CD14-positive monocyte (primary cell): ENCODE results near the gene MDP1. TPM values are rescaled to one million over a fixed set of nuclear protein-coding genes. Genes with fewer than 3 reads are reported as not detected.

Source experiments
- DNase-seq, 3 donors: peaks; one replicate each; pipeline ENCODE4 v3.0.0-alpha.2; 2011 to 2022
- H2AFZ ChIP-seq: 2 replicates; pipeline ENCODE4 v1.6.0; 2012; ENCODE audit warnings: mild to moderate bottlenecking, low read depth, low read length, inconsistent platforms; ENCODE audit not compliant: insufficient read depth, poor library complexity, severe bottlenecking
- H3K27ac ChIP-seq, 2 donors: 1 replicate in 1 of 2; 2 replicates in 1 of 2; pipeline ENCODE4 v1.5.1; 2012 to 2013; ENCODE audit warnings: low read length in 2 of 2, control low read depth in 1 of 2, inconsistent platforms in 1 of 2, low read depth in 1 of 2, mild to moderate bottlenecking in 1 of 2
- H3K27me3 ChIP-seq, 2 donors: one replicate each; pipeline versions ENCODE4 v1.6.0 to v1.6.1; 2011 to 2013; ENCODE audit warnings: low read length in 2 of 2; ENCODE audit not compliant: control insufficient read depth in 2 of 2, insufficient read depth in 2 of 2
- H3K36me3 ChIP-seq, 2 donors: replicated peaks in 1 of 2; 1 replicate in 1 of 2; 2 replicates in 1 of 2; pipeline versions ENCODE4 v1.5.1 to v1.6.1; 2012 to 2013; ENCODE audit warnings: low read length in 2 of 2, control low read depth in 1 of 2, inconsistent platforms in 1 of 2, mild to moderate bottlenecking in 1 of 2; ENCODE audit not compliant: insufficient read depth in 2 of 2, control insufficient read depth in 1 of 2
- H3K4me1 ChIP-seq, 2 donors: 1 replicate in 1 of 2; 2 replicates in 1 of 2; pipeline versions ENCODE4 v1.5.1 to v1.6.1; 2012 to 2013; ENCODE audit warnings: low read length in 2 of 2, control low read depth in 1 of 2, inconsistent platforms in 1 of 2, mild to moderate bottlenecking in 1 of 2, moderate library complexity in 1 of 2; ENCODE audit not compliant: insufficient read depth in 2 of 2, control insufficient read depth in 1 of 2
- H3K4me2 ChIP-seq: replicated peaks from 2 replicates; pipeline ENCODE3; 2012; ENCODE audit warnings: low read length, moderate library complexity, mild to moderate bottlenecking; ENCODE audit not compliant: poor library complexity, severe bottlenecking; ENCODE audit errors: extremely low read depth
- H3K4me3 ChIP-seq, 3 experiments: fragments of 200-600 bp in 1 of 3; sonication (generic) in 1 of 3; replicated peaks in 1 of 3; 1 replicate in 2 of 3; 2 replicates in 1 of 3; pipeline ENCODE4 v1.5.1; 2011 to 2013; ENCODE audit warnings: low read length in 3 of 3, mild to moderate bottlenecking in 3 of 3, control low read depth in 2 of 3, low read depth in 2 of 3, inconsistent platforms in 1 of 3, moderate library complexity in 1 of 3
- H3K79me2 ChIP-seq: 2 replicates; pipeline ENCODE4 v1.6.0; 2012; ENCODE audit warnings: mild to moderate bottlenecking, control low read depth, inconsistent platforms, low read length, moderate library complexity; ENCODE audit not compliant: insufficient read depth
- H3K9ac ChIP-seq: 2 replicates; pipeline ENCODE4 v1.6.0; 2017; ENCODE audit warnings: low read length, mild to moderate bottlenecking; ENCODE audit not compliant: insufficient read depth, poor library complexity, severe bottlenecking
- H3K9me3 ChIP-seq, 2 donors: replicated peaks in 1 of 2; 1 replicate in 1 of 2; 2 replicates in 1 of 2; pipeline versions ENCODE4 v1.5.1 to v1.6.1; 2012 to 2013; ENCODE audit warnings: low read length in 2 of 2, control low read depth in 1 of 2; ENCODE audit not compliant: control insufficient read depth in 1 of 2, insufficient read depth in 1 of 2
- H4K20me1 ChIP-seq: 2 replicates; pipeline ENCODE4 v1.6.0; 2012; ENCODE audit warnings: mild to moderate bottlenecking, low read length, control low read depth, moderate library complexity; ENCODE audit not compliant: insufficient read depth
- H3K27ac Mint-ChIP-seq, 7 donors: one replicate each; pipeline ENCODE4 v1.8.0; 2020; ENCODE audit warnings: mild to moderate bottlenecking in 7 of 7, mixed read lengths in 7 of 7, moderate library complexity in 6 of 7, inconsistent platforms in 2 of 7
- H3K27me3 Mint-ChIP-seq, 3 donors: one replicate each; pipeline ENCODE4 v1.8.0; 2021 to 2022; ENCODE audit warnings: low read depth in 3 of 3, mild to moderate bottlenecking in 3 of 3, mixed read lengths in 3 of 3, moderate library complexity in 3 of 3, inconsistent platforms in 1 of 3
- H3K36me3 Mint-ChIP-seq, 2 donors: one replicate each; pipeline ENCODE4 v1.8.0; 2020; ENCODE audit warnings: mixed read lengths in 2 of 2, inconsistent platforms in 1 of 2, mild to moderate bottlenecking in 1 of 2
- H3K4me1 Mint-ChIP-seq: one replicate; pipeline ENCODE4 v1.8.0; 2020; ENCODE audit warnings: mild to moderate bottlenecking, mixed read lengths
- H3K4me3 Mint-ChIP-seq, 2 donors: one replicate each; pipeline ENCODE4 v1.8.0; 2020; ENCODE audit warnings: mild to moderate bottlenecking in 2 of 2, mixed read lengths in 2 of 2, moderate library complexity in 1 of 2
- H3K9me3 Mint-ChIP-seq, 7 donors: one replicate each; pipeline ENCODE4 v1.8.0; 2020 to 2022; ENCODE audit warnings: mixed read lengths in 7 of 7, mild to moderate bottlenecking in 6 of 7, moderate library complexity in 6 of 7, inconsistent platforms in 2 of 7
- WGBS: methylation state at CpG from one replicate; pipeline ENCODE4 v1.1.5; 2013; ENCODE audit warnings: missing lambda C conversion rate; ENCODE audit not compliant: insufficient coverage; 5-methylcytosine and 5-hydroxymethylcytosine counted together
- intact Hi-C, 2 donors: fragments of 100-400 bp; cut with micrococcal nuclease; formaldehyde crosslinking; loops; one replicate each; pipeline versions ENCODE4 v1.15.0 to v1.15.1; 2023
- polyA plus RNA-seq, 3 donors: library from polyadenylated mRNA; depleted of rRNA in 1 of 3; unstranded in 2 of 3; stranded (reverse) in 1 of 3; fragments of 300-500 nt in 2 of 3; fragments of >200 nt in 1 of 3; fragmentation: Illumina TruSeq in 2 of 3; gene quantifications; 1 replicate in 2 of 3; 2 replicates in 1 of 3; pipeline ENCODE4 v1.2.3, GENCODE V29; 2012 to 2021
- TF ChIP-seq, protein P1 (sequence below): fragments of 200-600 bp; IDR thresholded peaks from one replicate; pipeline ENCODE4 v1.8.0; 2022; ENCODE audit warnings: antibody characterized with exemption, mild to moderate bottlenecking

MDP1 gene
- polyA plus RNA-seq, 3 donors: 17.5 to 49.6 (median 37.5) TPM

DNA sequence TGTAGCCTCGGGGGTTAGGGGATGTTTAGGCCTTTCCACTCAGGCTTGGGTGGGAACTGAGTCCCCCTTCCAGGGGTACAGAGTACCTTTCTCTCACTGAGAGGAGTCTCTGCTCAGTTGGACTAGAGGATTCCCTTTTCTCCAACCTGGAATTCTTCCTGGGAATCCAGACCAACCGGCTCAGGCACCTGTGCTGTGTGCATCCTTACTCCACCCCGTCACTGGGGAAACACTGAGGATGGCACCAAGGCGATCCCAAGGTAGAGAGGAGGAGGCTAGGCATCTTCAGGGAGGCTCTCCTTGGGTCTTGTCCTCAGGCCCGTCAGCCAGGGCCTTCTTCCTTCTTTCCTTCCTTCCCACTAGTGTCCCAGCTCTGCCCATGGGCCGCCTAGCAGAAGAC is 48.0 kb upstream of the MDP1 start:
- intact Hi-C loops: no loop called here
- H3K27ac Mint-ChIP-seq: peak overlapping the region in 2 of 7 donors; percentile 27 to 42
- Histone ChIP-seq H3K27me3 (no peaks in the 10 kb centered on the region), H3K4me1 (no peaks in the 10 kb centered on the region), H2AFZ (no peak overlapping the region), H3K9me3 (no peaks in the 10 kb centered on the region), H3K4me2 (no peak overlapping the region), H3K36me3 (peaks cover 62 to 94% of the 10 kb centered on the region in 2 donors), H3K9ac (no peak overlapping the region), H4K20me1 (no peaks in the 10 kb centered on the region), H3K79me2 (no peaks in the 10 kb centered on the region), H3K4me3 (no peak overlapping the region), H3K27ac (no peak overlapping the region)
- peaks cover 5% of the 10 kb centered on the region for H3K4me1 Mint-ChIP-seq
- peaks cover 70 to 89% of the 10 kb centered on the region in 2 donors for H3K36me3 Mint-ChIP-seq
- H3K9me3 Mint-ChIP-seq: no peaks in the 10 kb centered on the region
- 100% methylated on average over 3 of the region's 6 CpGs for WGBS
- H3K27me3 Mint-ChIP-seq: peaks cover 0 to 3% (median 2%) of the 10 kb centered on the region in 3 donors
- no peak overlapping the region for H3K4me3 Mint-ChIP-seq
- DNase-seq: no peak
- TF ChIP-seq, protein P1, sequence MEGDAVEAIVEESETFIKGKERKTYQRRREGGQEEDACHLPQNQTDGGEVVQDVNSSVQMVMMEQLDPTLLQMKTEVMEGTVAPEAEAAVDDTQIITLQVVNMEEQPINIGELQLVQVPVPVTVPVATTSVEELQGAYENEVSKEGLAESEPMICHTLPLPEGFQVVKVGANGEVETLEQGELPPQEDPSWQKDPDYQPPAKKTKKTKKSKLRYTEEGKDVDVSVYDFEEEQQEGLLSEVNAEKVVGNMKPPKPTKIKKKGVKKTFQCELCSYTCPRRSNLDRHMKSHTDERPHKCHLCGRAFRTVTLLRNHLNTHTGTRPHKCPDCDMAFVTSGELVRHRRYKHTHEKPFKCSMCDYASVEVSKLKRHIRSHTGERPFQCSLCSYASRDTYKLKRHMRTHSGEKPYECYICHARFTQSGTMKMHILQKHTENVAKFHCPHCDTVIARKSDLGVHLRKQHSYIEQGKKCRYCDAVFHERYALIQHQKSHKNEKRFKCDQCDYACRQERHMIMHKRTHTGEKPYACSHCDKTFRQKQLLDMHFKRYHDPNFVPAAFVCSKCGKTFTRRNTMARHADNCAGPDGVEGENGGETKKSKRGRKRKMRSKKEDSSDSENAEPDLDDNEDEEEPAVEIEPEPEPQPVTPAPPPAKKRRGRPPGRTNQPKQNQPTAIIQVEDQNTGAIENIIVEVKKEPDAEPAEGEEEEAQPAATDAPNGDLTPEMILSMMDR: no peak

DNA sequence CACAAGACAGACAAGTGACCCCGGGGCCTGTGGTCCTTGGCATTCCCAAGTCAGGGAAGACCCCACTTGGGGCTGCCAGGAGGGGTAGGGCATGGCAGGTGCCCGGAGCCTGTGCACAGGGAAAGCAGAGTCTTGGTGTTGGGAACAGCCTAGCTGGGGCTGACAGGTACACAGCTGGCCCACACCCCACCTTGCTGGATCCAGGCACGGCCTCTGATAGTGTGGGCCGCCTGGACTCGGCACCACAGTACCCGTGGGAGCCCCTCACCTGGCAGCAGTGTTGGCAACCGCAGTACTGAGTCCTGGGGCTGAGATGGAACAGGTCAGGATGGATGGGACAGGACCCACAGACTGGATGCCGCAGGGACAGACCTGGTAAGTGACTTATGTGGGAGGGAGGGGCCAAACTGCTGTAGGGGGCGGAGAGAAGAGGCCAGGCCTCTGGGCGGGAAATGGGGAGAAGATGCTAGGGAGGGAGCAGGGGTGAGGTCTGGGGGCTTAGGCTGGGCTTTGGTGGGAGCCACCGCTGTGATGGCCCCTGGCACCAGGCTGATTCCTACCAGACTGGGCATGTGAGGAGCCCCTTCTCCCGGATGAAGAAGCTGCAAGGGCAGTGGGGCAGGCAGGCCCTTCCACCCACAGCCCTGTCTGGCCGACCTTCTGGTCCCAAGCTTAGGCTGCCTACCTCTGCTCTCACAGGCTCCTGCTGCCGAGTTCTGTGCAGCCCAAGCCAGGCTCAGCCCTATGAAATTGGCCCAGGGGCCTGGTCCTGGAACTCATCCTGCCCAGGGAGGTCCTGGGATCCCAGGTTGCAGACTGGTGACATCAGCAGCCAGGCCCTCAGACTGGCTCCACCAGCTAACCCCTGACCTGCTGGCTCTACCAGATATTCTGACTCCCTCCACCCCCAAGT is 47.2 kb upstream of the MDP1 start, which contains the start of gene TGM1:
Gene TGM1, minus strand, starts transcription at position 357 of the 913 bp plus-strand sequence. CDS start 825 bp downstream, outside the sequence.
- Histone ChIP-seq H3K27me3 (no peaks in the 10 kb centered on the region), H3K4me3 (no peak within 1 kb of the TSS), H4K20me1 (no peaks in the 10 kb centered on the region), H3K36me3 (peaks cover 55 to 94% of the 10 kb centered on the region in 2 donors), H3K4me2 (no peak within 1 kb of the TSS), H3K4me1 (no peaks in the 10 kb centered on the region), H3K27ac (no peak within 1 kb of the TSS), H2AFZ (no peak within 1 kb of the TSS), H3K9me3 (no peaks in the 10 kb centered on the region), H3K79me2 (no peaks in the 10 kb centered on the region), H3K9ac (no peak within 1 kb of the TSS)
- peak within 1 kb of the TSS in 3 of 7 donors; percentile 27 to 42 (median 31) for H3K27ac Mint-ChIP-seq
- peaks cover 70 to 87% of the 10 kb centered on the region in 2 donors for H3K36me3 Mint-ChIP-seq
- 97% methylated on average over 12 of the region's 14 CpGs for WGBS
- H3K9me3 Mint-ChIP-seq: no peaks in the 10 kb centered on the region
- TF ChIP-seq, protein P1: no peak
- H3K27me3 Mint-ChIP-seq: peaks cover 0 to 3% (median 2%) of the 10 kb centered on the region in 3 donors
- H3K4me1 Mint-ChIP-seq: peaks cover 5% of the 10 kb centered on the region
- intact Hi-C loops: no loop called here
- no peak for DNase-seq
- H3K4me3 Mint-ChIP-seq: no peak within 1 kb of the TSS
